Measurements from ENCODE around the gene NCAPD3. TPM values are rescaled to one million over a fixed set of nuclear protein-coding genes. Genes with fewer than 3 reads are reported as not detected.
A peak's percentile ranks its signal among the peaks of the same experiment; 100 is the strongest.

The NCAPD3 gene
- total and polyA plus RNA-seq, 2 of the 13 experiments (the other 11 are each of a cell fraction or from before 2014, with no cell fraction given) = 20.7 to 25.6 TPM

- no peak for TF ChIP-seq ZNF407 (CRISPR knock-in tag; IDR thresholded peaks at IDR 0.05; ENCODE audit: not compliant biosample characterization)
- TF ChIP-seq ZBTB20 (CRISPR knock-in tag; IDR thresholded peaks at IDR 0.05; ENCODE audit: borderline replicate concordance, low read depth) = no peak
- no peak for TF ChIP-seq NR2F2 (IDR thresholded peaks at IDR 0.05; ENCODE audit: borderline replicate concordance, low read depth)
Observed at GRCh38 chr11:134228625-134229024, 4.9 kb upstream of the NCAPD3 start (continued).

GRCh38 chr11:134226806-134227325, 3.1 kb upstream of the NCAPD3 start:
- 0 out of 2 replicates have a peak overlapping the region, but pooled peaks have one; percentile 97 for H3K4me2 ChIP-seq (ENCODE audit: low read depth, low read length)
- DNase-seq (ENCODE audit: low spot score) (no peak), FAIRE-seq (no peak), ATAC-seq (no peak)
- ChIA-PET CTCF (ENCODE audit: low intra/inter-chr PET ratio, low total read pairs) (no interaction called here), POLR2A (interaction anchor here (1.3 kb wide), 1 partner anchor 27 kb away, joined by 3 read pairs; the partner anchor contains the start of gene ACAD8)
- 97% methylated on average over 5 of the region's 5 CpGs for whole genome bisulfite sequencing (ENCODE audit: low lambda C conversion rate)
- no peaks in the 10 kb centered on the region for H3K27me3 ChIP-seq (ENCODE audit: control insufficient read depth in 1 of 2, insufficient read depth in 2 of 2, low read length in 2 of 2)
- TF ChIP-seq ZNF639 (CRISPR knock-in tag; conservative IDR thresholded peaks at IDR 0.05) (no peak), MTA3 (CRISPR knock-in tag; IDR thresholded peaks at IDR 0.05) (no peak), ZNF460 (CRISPR knock-in tag; IDR thresholded peaks at IDR 0.05; ENCODE audit: borderline replicate concordance) (no peak), SRSF1 (optimal IDR thresholded peaks at IDR 0.05; ENCODE audit: low read depth, low read length) (no peak), LCORL (IDR thresholded peaks at IDR 0.05) (no peak), LCORL (CRISPR knock-in tag; IDR thresholded peaks at IDR 0.05) (no peak), JUN (CRISPR knock-in tag; IDR thresholded peaks at IDR 0.05) (no peak)
- no peaks in the 10 kb centered on the region for H3K9me3 ChIP-seq (ENCODE audit: low read length)
- H4K20me1 ChIP-seq (ENCODE audit: insufficient read depth, low read length) = no peaks in the 10 kb centered on the region
- H3K27ac ChIP-seq (ENCODE audit: extremely low read length, insufficient read depth, low read length) = no peak overlapping the region
- TSS peak; percentile 42 for BruUV-seq (replicated peaks)
- H3K9ac ChIP-seq (ENCODE audit: insufficient read depth, low read depth, low read length) = no peak overlapping the region
- in situ Hi-C loops (cut with HindIII; ENCODE audit: extremely low pct_ligation_motif_present, low pct_unique_long_range_greater_than_20kb) (no loop called here), intact Hi-C loops (cut with micrococcal nuclease; ENCODE audit: unreplicated experiment) (no loop called here)
- H3K4me1 ChIP-seq (ENCODE audit: insufficient read depth, low read length) = peaks cover 39% of the 10 kb centered on the region
- peaks cover 2 to 3% of the 10 kb centered on the region in 2 experiments; a peak in 2 of 5 replicates for H3K36me3 ChIP-seq (replicated peaks in 1 of 2; ENCODE audit: control insufficient read depth in 1 of 2, insufficient read depth in 2 of 2, low read length in 2 of 2)
- no peak overlapping the region for H2AFZ ChIP-seq (ENCODE audit: low read length)
- H3K4me3 ChIP-seq (replicated peaks in 1 of 3; ENCODE audit: insufficient read depth in 1 of 3, low read depth in 2 of 3, low read length in 3 of 3) = no peak overlapping the region
- peaks cover 44% of the 10 kb centered on the region for H3K79me2 ChIP-seq (ENCODE audit: insufficient read depth, low read length)
